ENCODE measurements around the gene DLGAP4. TPM values are rescaled to one million over a fixed set of nuclear protein-coding genes. Genes with fewer than 3 reads are reported as not detected.

DLGAP4 gene
- total and polyA plus RNA-seq, 2 of the 13 experiments (the other 11 are each of a cell fraction or from before 2014, with no cell fraction given), result 15.2 to 26.7 TPM

- H4K20me1 ChIP-seq (ENCODE audit: insufficient read depth, low read length), result no peaks in the 10 kb centered on the region
- no peak for FAIRE-seq
- no peak for ATAC-seq
- H3K9me3 ChIP-seq (ENCODE audit: low read length), result no peaks in the 10 kb centered on the region; the same call in 1 of the 2 replicates
- H3K27me3 ChIP-seq (ENCODE audit: control insufficient read depth in 1 of 2, insufficient read depth in 2 of 2, low read length in 2 of 2), result no peaks in the 10 kb centered on the region
- H3K9ac ChIP-seq (ENCODE audit: insufficient read depth, low read depth, low read length), result no peak overlapping the region
- in situ Hi-C loops (cut with HindIII; ENCODE audit: extremely low pct_ligation_motif_present, low pct_unique_long_range_greater_than_20kb), result no loop called here
- intact Hi-C loops (cut with micrococcal nuclease; ENCODE audit: unreplicated experiment), result no loop called here
- H3K27ac ChIP-seq (ENCODE audit: extremely low read length, insufficient read depth, low read length), result no peak overlapping the region
- BruUV-seq (replicated peaks), result no TSS peak
- peaks cover 14% of the 10 kb centered on the region for H3K4me1 ChIP-seq (ENCODE audit: insufficient read depth, low read length)
- H3K36me3 ChIP-seq (replicated peaks in 1 of 2; ENCODE audit: control insufficient read depth in 1 of 2, insufficient read depth in 2 of 2, low read length in 2 of 2), result peaks cover 0 to 1% of the 10 kb centered on the region in 2 experiments; a peak in 1 of 5 replicates
- CTCF ChIA-PET (ENCODE audit: low intra/inter-chr PET ratio, low total read pairs), result no interaction called here
- TF ChIP-seq ZFP90 (CRISPR knock-in tag; IDR thresholded peaks at IDR 0.05; ENCODE audit: borderline replicate concordance) (peak; percentile 99), PHF8 (CRISPR knock-in tag; IDR thresholded peaks at IDR 0.05) (no peak)
- POLR2A ChIA-PET, result no interaction called here
- no peaks in the 10 kb centered on the region for H3K79me2 ChIP-seq (ENCODE audit: insufficient read depth, low read length)
- DNase-seq (ENCODE audit: low spot score), result no peak
- no peak overlapping the region for H3K4me3 ChIP-seq (replicated peaks in 1 of 3; ENCODE audit: insufficient read depth in 1 of 3, low read depth in 2 of 3, low read length in 3 of 3)
- no peak overlapping the region for H3K4me2 ChIP-seq (ENCODE audit: low read depth, low read length)
- over 99% methylated on average over 3 of the region's 3 CpGs for WGBS (ENCODE audit: low lambda C conversion rate)
- no peak overlapping the region for H2AFZ ChIP-seq (ENCODE audit: low read length)
Measured at GRCh38 chr20:36565520-36565919, 259.4 kb downstream of the DLGAP4 start.

GRCh38 chr20:36569847-36570429 is 263.8 kb downstream of the DLGAP4 start:
- in situ Hi-C loops (cut with HindIII; ENCODE audit: extremely low pct_ligation_motif_present, low pct_unique_long_range_greater_than_20kb) (no loop called here), intact Hi-C loops (cut with micrococcal nuclease; ENCODE audit: unreplicated experiment) (loop anchor here (10.0 kb wide), 1 partner anchor 105 kb away; no protein-coding TSS in a partner anchor)
- H3K9ac ChIP-seq (ENCODE audit: insufficient read depth, low read depth, low read length), result no peak overlapping the region
- DNase-seq (ENCODE audit: low spot score) (no peak), ATAC-seq (no peak), FAIRE-seq (no peak)
- ChIA-PET POLR2A (no interaction called here), CTCF (ENCODE audit: low intra/inter-chr PET ratio, low total read pairs) (no interaction called here)
- 96% methylated on average over 7 of the region's 7 CpGs for WGBS (ENCODE audit: low lambda C conversion rate)
- peaks cover 12% of the 10 kb centered on the region for H3K79me2 ChIP-seq (ENCODE audit: insufficient read depth, low read length)
- no peak overlapping the region for H2AFZ ChIP-seq (ENCODE audit: low read length)
- H3K27me3 ChIP-seq (ENCODE audit: control insufficient read depth in 1 of 2, insufficient read depth in 2 of 2, low read length in 2 of 2), result no peaks in the 10 kb centered on the region; a peak in 1 of 5 replicates
- no peak overlapping the region for H3K4me3 ChIP-seq (replicated peaks in 1 of 3; ENCODE audit: insufficient read depth in 1 of 3, low read depth in 2 of 3, low read length in 3 of 3)
- peaks cover 13% of the 10 kb centered on the region for H3K4me1 ChIP-seq (ENCODE audit: insufficient read depth, low read length)
- H3K27ac ChIP-seq (ENCODE audit: extremely low read length, insufficient read depth, low read length), result no peak overlapping the region
- no TSS peak for BruUV-seq (replicated peaks)
- no peaks in the 10 kb centered on the region; the same call in 1 of the 2 replicates for H3K9me3 ChIP-seq (ENCODE audit: low read length)
- H3K4me2 ChIP-seq (ENCODE audit: low read depth, low read length), result no peak overlapping the region
- no peaks in the 10 kb centered on the region for H3K36me3 ChIP-seq (replicated peaks in 1 of 2; ENCODE audit: control insufficient read depth in 1 of 2, insufficient read depth in 2 of 2, low read length in 2 of 2)
- no peaks in the 10 kb centered on the region for H4K20me1 ChIP-seq (ENCODE audit: insufficient read depth, low read length)
- TF ChIP-seq FOXO4 (CRISPR knock-in tag; conservative IDR thresholded peaks at IDR 0.05), result 0 out of 2 replicates have a peak, but pooled peaks have one; percentile 53
- no peak for TF ChIP-seq ZNF577 (CRISPR knock-in tag; IDR thresholded peaks at IDR 0.05; ENCODE audit: borderline replicate concordance, low read depth)
- TF ChIP-seq PHF5A (CRISPR knock-in tag; IDR thresholded peaks at IDR 0.05; ENCODE audit: low read depth, unreplicated experiment), result no peak
- no peak for TF ChIP-seq MIER2 (CRISPR knock-in tag; IDR thresholded peaks at IDR 0.05)
- no peak for TF ChIP-seq POLR2G (IDR thresholded peaks at IDR 0.05; ENCODE audit: low read depth, low read length)
- TF ChIP-seq FOSL1 (CRISPR knock-in tag; IDR thresholded peaks at IDR 0.05; ENCODE audit: borderline replicate concordance), result no peak
- no peak for TF ChIP-seq BCLAF1 (IDR thresholded peaks at IDR 0.05)
- TF ChIP-seq HOMEZ (CRISPR knock-in tag; IDR thresholded peaks at IDR 0.05; ENCODE audit: low read depth), result no peak
- no peak for TF ChIP-seq KAT8 (CRISPR knock-in tag; IDR thresholded peaks at IDR 0.05)

Measured in HepG2 (cell line).